K562 (cell line): ENCODE data around the gene NCOA4. TPM values are rescaled to one million over a fixed set of nuclear protein-coding genes. Genes with fewer than 3 reads are reported as not detected.
A peak's percentile ranks its signal among the peaks of the same experiment; 100 is the strongest.
"Not testable (repeated sequence)": the region's sequence is repeated elsewhere in the genome, so short reads cannot be mapped to it uniquely, and the experiment has no call there.

Experiments
- ATAC-seq: fragments of 200-7000 bp; cut with Tn5 transposase; 3 replicates; pipeline ENCODE4 v1.9.1; 2020; ENCODE audit warnings: moderate library complexity
- BruUV-seq: library from RNA; stranded (reverse); fragments of 400-500 nt; replicated peaks from 2 replicates; lab custom pipeline; 2021; lab: Mats Ljungman, UMichigan
- CTCF ChIA-PET: fragments of 300-600 bp; formaldehyde crosslinking; extraction: SDS; loops from one replicate; lab custom pipeline; 2021; ENCODE audit warnings: low intra/inter-chr PET ratio; lab: Yijun Ruan, JAX
- POLR2A ChIA-PET: fragments of 300-600, 350-650 bp; sonication (Branson Sonifier 250); formaldehyde crosslinking; extraction: SDS; loops from one replicate; lab custom pipeline; 2021; ENCODE audit warnings: antibody characterized with exemption, inconsistent platforms; lab: Yijun Ruan, JAX
- DNase-seq, 4 experiments: peaks; one replicate each; pipeline versions ENCODE4 v3.0.0 to v3.0.0-alpha.2; 2011 to 2018; ENCODE audit warnings: low spot score in 3 of 4, mixed read lengths in 3 of 4; ENCODE audit errors: extremely low read depth in 1 of 4
- FAIRE-seq: peaks from 2 replicates; lab custom pipeline; 2011; peaks lifted over from hg19 to GRCh38; lab: Jason Lieb, UNC
- H2AFZ ChIP-seq: 2 replicates; pipeline ENCODE4 v1.6.0; 2011; ENCODE audit warnings: low read depth, low read length, control low read depth, inconsistent platforms
- H3K27ac ChIP-seq: fragments of 200-600 bp; 3 replicates; pipeline ENCODE4 v1.8.0; 2011; ENCODE audit warnings: low read depth, mild to moderate bottlenecking, control low read depth, inconsistent platforms, low read length, moderate library complexity, mixed read lengths; ENCODE audit errors: extremely low read depth
- H3K27me3 ChIP-seq, 2 experiments: fragments of 300-600 bp in 1 of 2; 2 replicates in 1 of 2; 3 replicates in 1 of 2; pipeline versions ENCODE4 v1.6.0 to v1.8.0; 2011; ENCODE audit warnings: inconsistent platforms in 2 of 2, low read length in 2 of 2, mild to moderate bottlenecking in 1 of 2, mixed read lengths in 1 of 2, moderate library complexity in 1 of 2; ENCODE audit not compliant: control insufficient read depth in 2 of 2, insufficient read depth in 2 of 2
- H3K36me3 ChIP-seq: fragments of 300-600 bp; 3 replicates; pipeline ENCODE4 v1.8.0; 2011; ENCODE audit warnings: mild to moderate bottlenecking, low read length, inconsistent platforms; ENCODE audit not compliant: control insufficient read depth, insufficient read depth
- H3K4me1 ChIP-seq, 2 experiments: fragments of 200-600 bp in 1 of 2; replicated peaks in 1 of 2; 2 replicates in 1 of 2; 3 replicates in 1 of 2; pipeline versions ENCODE4 v1.5.1 to v1.8.0; 2011; ENCODE audit warnings: inconsistent platforms in 2 of 2, low read length in 2 of 2, mild to moderate bottlenecking in 1 of 2, mixed read lengths in 1 of 2, moderate library complexity in 1 of 2; ENCODE audit not compliant: control insufficient read depth in 2 of 2, insufficient read depth in 2 of 2
- H3K4me2 ChIP-seq: 2 replicates; pipeline ENCODE4 v1.6.1; 2011; ENCODE audit warnings: low read length, control low read depth, inconsistent platforms, mixed read lengths; ENCODE audit not compliant: insufficient read depth
- H3K4me3 ChIP-seq: fragments of 200-600 bp; sonication (generic), shearing (Covaris generic); 2 replicates; pipeline ENCODE4 v1.5.1; 2016; ENCODE audit warnings: control low read depth, inconsistent platforms
- H3K79me2 ChIP-seq: fragments of 200-600 bp; 3 replicates; pipeline ENCODE4 v1.8.0; 2011; ENCODE audit warnings: low read length, inconsistent platforms; ENCODE audit not compliant: control insufficient read depth, insufficient read depth
- H3K9ac ChIP-seq, 2 experiments: 2 replicates each; pipeline versions ENCODE4 v1.6.0 to v1.6.1; 2011; ENCODE audit warnings: low read depth in 2 of 2, low read length in 2 of 2, control low read depth in 1 of 2, inconsistent platforms in 1 of 2, mild to moderate bottlenecking in 1 of 2, mixed read lengths in 1 of 2; ENCODE audit not compliant: insufficient read depth in 1 of 2
- H3K9me1 ChIP-seq: one replicate; pipeline ENCODE4 v1.6.0; 2011; ENCODE audit warnings: inconsistent platforms, mild to moderate bottlenecking, low read length, moderate library complexity; ENCODE audit not compliant: control insufficient read depth, insufficient read depth
- H3K9me3 ChIP-seq: replicated peaks from 2 replicates; pipeline ENCODE4 v1.5.1; 2011; ENCODE audit warnings: low read depth, low read length, inconsistent platforms; ENCODE audit not compliant: control insufficient read depth, insufficient read depth
- H4K20me1 ChIP-seq: replicated peaks from 2 replicates; pipeline ENCODE4 v1.6.1; 2011; ENCODE audit warnings: low read length, inconsistent platforms, mixed read lengths; ENCODE audit not compliant: control insufficient read depth, insufficient read depth
- ARID4B ChIP-seq: sonication (generic); formaldehyde crosslinking; IDR thresholded peaks from 2 replicates; pipeline ENCODE4 v1.8.0; 2022; ENCODE audit warnings: mild to moderate bottlenecking, missing genetic modification reagents
- CHD2 ChIP-seq: IDR thresholded peaks from 2 replicates; pipeline ENCODE4 v1.6.1; 2011; ENCODE audit warnings: low read depth, low read length
- CTBP1 ChIP-seq: fragments of 450-650 bp; IDR thresholded peaks from 2 replicates; pipeline ENCODE4 v1.6.1; 2016; ENCODE audit warnings: borderline replicate concordance
- ELF1 ChIP-seq: fragments of 200-800 bp; sonication (Bioruptor generic); IDR thresholded peaks from 2 replicates; pipeline ENCODE4 v1.6.1; 2016; ENCODE audit warnings: missing genetic modification characterization, missing compliant biosample characterization
- GABPA ChIP-seq: fragments of 200-800 bp; sonication (Bioruptor generic); conservative IDR thresholded peaks from 2 replicates; pipeline ENCODE4 v1.6.1; 2016; ENCODE audit warnings: low read depth, missing genetic modification characterization, missing compliant biosample characterization
- NR2C2 ChIP-seq, 2 experiments: fragments of 200-800 bp in 1 of 2; sonication (Bioruptor generic) in 1 of 2; sonication (generic) in 1 of 2; formaldehyde crosslinking in 1 of 2; IDR thresholded peaks; 2 replicates each; pipeline versions ENCODE4 v1.6.1 to v1.8.0; 2016 to 2022; ENCODE audit warnings: mild to moderate bottlenecking in 1 of 2, missing compliant biosample characterization in 1 of 2, missing genetic modification characterization in 1 of 2, missing genetic modification reagents in 1 of 2
- RFX1 ChIP-seq: fragments of 450-650 bp; IDR thresholded peaks from 2 replicates; pipeline ENCODE4 v1.6.1; 2016; ENCODE audit warnings: mild to moderate bottlenecking, moderate library complexity
- SIN3B ChIP-seq: fragments of 450-650 bp; IDR thresholded peaks from 2 replicates; pipeline ENCODE4 v1.6.1; 2017; ENCODE audit warnings: low read depth, mild to moderate bottlenecking, moderate library complexity
- WGBS: fragments of 100-300 bp; shearing (Covaris generic); methylation state at CpG from one replicate; pipeline ENCODE4 v1.1.6; 2016; ENCODE audit warnings: low coverage, mixed read lengths; ENCODE audit not compliant: insufficient coverage; ENCODE audit errors: missing lambda C conversion rate; 5-methylcytosine and 5-hydroxymethylcytosine counted together
- in situ Hi-C: fragments of 300-500 bp; cut with MboI; formaldehyde crosslinking; loops from 4 replicates; pipeline ENCODE4 v1.15.0; 2018; ENCODE audit warnings: inconsistent platforms, mixed read lengths
- intact Hi-C: fragments of 100-400 bp; cut with micrococcal nuclease; formaldehyde crosslinking; loops from 2 replicates; pipeline ENCODE4 v1.14.2; 2022
- polyA plus RNA-seq, 8 experiments: library from polyadenylated mRNA; depleted of rRNA in 4 of 8; stranded (reverse) in 5 of 8; unstranded in 3 of 8; fragments of >200 nt; fragmentation: Nextera tagmentation in 2 of 8; fragmentation: Illumina TruSeq in 1 of 8; extraction: Ambion mirVana in 2 of 8; extraction: Trizol in 1 of 8; gene quantifications; 2 replicates each; pipeline versions ENCODE4 v1.2.1 to v1.2.3, GENCODE V29; 2011 to 2014; ENCODE audit warnings: inconsistent platforms in 1 of 8, missing spikeins in 1 of 8
- total RNA-seq, 7 experiments: library from RNA; depleted of rRNA in 6 of 7; stranded (reverse); fragments of >200 nt in 6 of 7; fragmentation: Illumina TruSeq in 2 of 7; extraction: Trizol in 2 of 7; gene quantifications; 2 replicates each; pipeline versions ENCODE4 v1.2.1 to v1.2.3, GENCODE V29; 2011 to 2021; ENCODE audit warnings: low replicate concordance in 1 of 7

The NCOA4 gene
- total and polyA plus RNA-seq, 9 of the 15 experiments (the other 6 are each of a cell fraction or from before 2014, with no cell fraction given): 89.8 to 283 (median 181) TPM

GRCh38 chr10:45972813-45973169 is 57.6 kb downstream of the NCOA4 start:
- ATAC-seq: peak; percentile 51
- BruUV-seq: TSS peak; percentile 64
- CTCF ChIA-PET; intact Hi-C loops; H4K20me1 ChIP-seq; in situ Hi-C loops; FAIRE-seq; H3K9me1 ChIP-seq; H3K9me3 ChIP-seq; H3K27me3 ChIP-seq; TF ChIP-seq NR2C2 (CRISPR knock-in tag; IDR thresholded peaks at IDR 0.05): not testable (repeated sequence)
- DNase-seq: peak in 1 of 4 experiments; percentile 18
- peaks cover 81% of the 10 kb centered on the region for H3K79me2 ChIP-seq
- peak overlapping the region; percentile 91 to 96 for H3K9ac ChIP-seq
- H3K4me1 ChIP-seq: peaks cover 4 to 10% of the 10 kb centered on the region in 2 experiments; a peak in 3 of 5 replicates
- peak overlapping the region; percentile 86 for H3K27ac ChIP-seq
- 0% methylated on average over 9 of the region's 10 CpGs for WGBS
- H2AFZ ChIP-seq: peak overlapping the region; percentile 90
- H3K4me3 ChIP-seq: peak overlapping the region; percentile 86
- TF ChIP-seq CHD2 (peak; percentile 18), NR2C2 (tag; IDR thresholded peaks at IDR 0.05) (peak; percentile 46; the same call in 1 of the 2 replicates)
- POLR2A ChIA-PET: interaction anchor here (0.7 kb wide), 1 partner anchor 51 kb away, joined by 3 read pairs; no protein-coding TSS in a partner anchor
- peaks cover 29% of the 10 kb centered on the region; the same call in 2 of the 3 replicates for H3K36me3 ChIP-seq
- peak overlapping the region; percentile 89 for H3K4me2 ChIP-seq

- CTCF ChIA-PET, BruUV-seq, H4K20me1 ChIP-seq, H3K9me3 ChIP-seq, H3K9me1 ChIP-seq, in situ Hi-C loops, FAIRE-seq, intact Hi-C loops, H3K27me3 ChIP-seq: not testable (repeated sequence)
- POLR2A ChIA-PET: interaction anchor here (0.7 kb wide), 1 partner anchor 51 kb away, joined by 3 read pairs; no protein-coding TSS in a partner anchor
- WGBS: under 1% methylated on average over 47 of the region's 60 CpGs
- Histone ChIP-seq H3K4me1 (peaks cover 4 to 10% of the 10 kb centered on the region in 2 experiments; a peak in 3 of 5 replicates), H3K4me2 (peak within 1 kb of the TSS; percentile 89), H3K27ac (peak within 1 kb of the TSS; percentile 86), H3K4me3 (peak within 1 kb of the TSS; percentile 86), H3K36me3 (peaks cover 24% of the 10 kb centered on the region; the same call in 2 of the 3 replicates), H3K9ac (peak within 1 kb of the TSS; percentile 91 to 96), H2AFZ (peak within 1 kb of the TSS; percentile 90), H3K79me2 (peaks cover 76% of the 10 kb centered on the region)
- DNase-seq (peak; percentile 56 to 94 (median 60)), ATAC-seq (peak; percentile 90)
- TF ChIP-seq NR2C2 (CRISPR knock-in tag; IDR thresholded peaks at IDR 0.05) (peak; percentile 27; the same call in 1 of the 2 replicates), NR2C2 (tag; IDR thresholded peaks at IDR 0.05) (peak; percentile 94), ARID4B (peak; percentile 34; the same call in 1 of the 2 replicates), CTBP1 (peak; percentile 24; the same call in 1 of the 2 replicates), GABPA (tag) (peak; percentile 93), RFX1 (peak; percentile 37; the same call in 1 of the 2 replicates), ELF1 (tag) (peak; percentile 58; the same call in 1 of the 2 replicates), SIN3B (peak; percentile 90)
Observed at GRCh38 chr10:45972106-45972812, 58.2 kb downstream of the NCOA4 start, which contains the start of gene TIMM23. TSS of gene TIMM23 (plus strand) at chr10:45972489. CDS start at chr10:45972625, 136 bp downstream.
